Esophagus (tissue), 2 donors: ENCODE results near the gene HNRNPM. TPM values are rescaled to one million over a fixed set of nuclear protein-coding genes. Genes with fewer than 3 reads are reported as not detected.
A peak's percentile ranks its signal among the peaks of the same experiment; 100 is the strongest.

Experiments
- H3K27ac ChIP-seq, 2 donors: one replicate each; pipeline ENCODE4 v1.5.1; 2013; ENCODE audit warnings: low read depth in 2 of 2, mild to moderate bottlenecking in 2 of 2, inconsistent platforms in 1 of 2, low read length in 1 of 2, moderate library complexity in 1 of 2
- H3K27me3 ChIP-seq, 2 donors: one replicate each; pipeline ENCODE4 v1.6.1; 2013; ENCODE audit warnings: low read length in 2 of 2, control low read depth in 1 of 2, mild to moderate bottlenecking in 1 of 2; ENCODE audit not compliant: insufficient read depth in 2 of 2, control insufficient read depth in 1 of 2
- H3K36me3 ChIP-seq, 2 donors: one replicate each; pipeline ENCODE4 v1.6.1; 2013; ENCODE audit warnings: low read length in 1 of 2; ENCODE audit not compliant: control insufficient read depth in 2 of 2, insufficient read depth in 2 of 2
- H3K4me1 ChIP-seq, 2 donors: one replicate each; pipeline ENCODE4 v1.6.1; 2013; ENCODE audit warnings: low read length in 1 of 2; ENCODE audit not compliant: control insufficient read depth in 2 of 2, insufficient read depth in 2 of 2
- H3K4me3 ChIP-seq, 2 donors: one replicate each; pipeline ENCODE4 v1.5.1; 2013; ENCODE audit warnings: low read length in 2 of 2, mild to moderate bottlenecking in 2 of 2, low read depth in 1 of 2, moderate library complexity in 1 of 2
- H3K9me3 ChIP-seq, 2 donors: one replicate each; pipeline ENCODE4 v1.6.1; 2013; ENCODE audit warnings: mild to moderate bottlenecking in 2 of 2, low read depth in 1 of 2, low read length in 1 of 2, moderate library complexity in 1 of 2; ENCODE audit not compliant: control insufficient read depth in 2 of 2, insufficient read depth in 1 of 2
- WGBS, 2 donors: extraction: QIAGEN DNeasy Blood & Tissue Kit; methylation state at CpG; one replicate each; pipeline ENCODE4 v1.1.7; 2013; 5-methylcytosine and 5-hydroxymethylcytosine counted together
- polyA plus RNA-seq, 2 donors: library from polyadenylated mRNA; stranded (reverse); fragments of 200-250 nt; gene quantifications; one replicate each; pipeline ENCODE4 v1.2.3, GENCODE V29; 2013
- donor health status: healthy with polysubstance abuse.
- donor health status: Bipolar disorder and iron deficiency.

The HNRNPM gene
- 100 to 1,000 TPM in 1 of 2 donors, 10 to 100 TPM in 1; 49.9 to 134 TPM for polyA plus RNA-seq

- H3K27ac ChIP-seq: peak within 1 kb of the TSS; percentile 94 to 98
- H3K4me1 ChIP-seq: peaks cover 0 to 12% of the 10 kb centered on the region in 2 donors
- no peaks in the 10 kb centered on the region for H3K27me3 ChIP-seq
- H3K4me3 ChIP-seq: peak within 1 kb of the TSS; percentile 87 to 97
- H3K9me3 ChIP-seq: no peaks in the 10 kb centered on the region
- peaks cover 0 to 3% of the 10 kb centered on the region in 2 donors for H3K36me3 ChIP-seq
- WGBS, 2 donors: 0% methylated on average over 82 to 93 of the region's 93 CpGs
These were observed at the start of gene HNRNPM for GRCh38 chr19:8444677-8445487. HNRNPM (plus strand) TSS chr19:8444975; CDS start chr19:8444999, 24 bp downstream.

- no peaks in the 10 kb centered on the region for H3K27me3 ChIP-seq
- peaks cover 3 to 41% of the 10 kb centered on the region in 2 donors for H3K4me1 ChIP-seq
- H3K36me3 ChIP-seq: peaks cover 0 to 19% of the 10 kb centered on the region in 2 donors
- H3K9me3 ChIP-seq: no peaks in the 10 kb centered on the region
- 78 to 81% methylated on average over 14 of the region's 14 CpGs for WGBS, 2 donors
- no peak overlapping the region for H3K4me3 ChIP-seq
- H3K27ac ChIP-seq: no peak overlapping the region
These were observed 49.1 kb upstream of the HNRNPM start for GRCh38 chr19:8395621-8396082.

DNA sequence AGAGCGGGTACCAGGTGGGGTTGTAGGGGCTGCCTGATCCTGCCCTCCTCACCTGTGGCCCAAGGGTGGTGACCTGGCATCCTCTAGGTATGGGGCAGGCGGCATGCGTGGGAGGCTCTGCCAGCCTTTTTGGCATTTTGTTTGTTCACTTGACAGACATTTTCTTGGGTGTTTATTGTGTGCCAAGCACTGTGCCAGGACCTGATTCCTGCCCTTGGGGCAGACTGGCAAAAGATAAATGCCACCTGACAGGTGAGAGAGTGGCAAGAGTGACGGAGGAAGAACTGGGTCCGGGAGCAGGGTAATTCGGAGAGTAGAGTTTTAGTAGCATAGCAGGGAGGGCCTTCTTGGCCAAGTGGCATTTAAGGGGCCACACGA is 48.6 kb upstream of the HNRNPM start:
- H3K4me3 ChIP-seq: no peak overlapping the region
- H3K9me3 ChIP-seq: no peaks in the 10 kb centered on the region
- peak overlapping the region in 1 of 2 donors; percentile 42 for H3K27ac ChIP-seq
- 51 to 62% methylated on average over 7 of the region's 7 CpGs for WGBS, 2 donors
- H3K4me1 ChIP-seq: peaks cover 3 to 38% of the 10 kb centered on the region in 2 donors
- H3K27me3 ChIP-seq: no peaks in the 10 kb centered on the region
- peaks cover 0 to 19% of the 10 kb centered on the region in 2 donors for H3K36me3 ChIP-seq

DNA sequence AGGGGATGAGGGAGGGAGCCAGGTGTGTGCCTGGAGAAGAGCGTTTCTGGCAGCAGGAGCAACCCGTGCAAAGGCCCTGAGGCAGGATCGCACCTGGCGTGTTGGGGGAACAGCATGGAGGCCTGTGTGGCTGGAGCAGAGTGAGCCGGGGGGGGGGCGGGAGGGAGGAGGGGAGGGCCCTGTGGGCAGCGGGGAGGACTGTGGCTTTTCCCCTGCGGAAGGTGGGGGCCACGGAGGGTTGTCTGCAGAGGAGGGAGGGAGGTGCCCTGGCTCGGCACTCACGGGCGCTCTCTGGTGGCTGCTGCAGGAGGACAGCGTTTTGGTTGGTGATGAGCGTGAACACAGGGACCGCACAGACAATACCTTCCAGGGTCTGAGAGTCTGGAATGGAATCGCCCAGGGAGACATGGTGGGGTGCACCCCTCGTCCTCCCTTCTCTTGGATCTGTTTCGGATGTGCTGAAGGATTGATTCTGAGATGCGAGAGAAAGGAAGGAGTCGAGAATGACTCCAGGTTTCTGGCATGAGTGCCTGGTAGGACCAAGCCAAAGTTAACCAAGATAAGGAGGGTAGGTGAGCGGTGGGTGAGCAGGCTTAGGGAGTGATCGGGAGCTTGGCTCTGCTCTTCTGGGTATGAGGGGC is 48.1 kb upstream of the HNRNPM start:
- H3K9me3 ChIP-seq: no peaks in the 10 kb centered on the region
- H3K4me1 ChIP-seq: peaks cover 3 to 32% of the 10 kb centered on the region in 2 donors
- H3K4me3 ChIP-seq: no peak overlapping the region
- H3K36me3 ChIP-seq: peaks cover 0 to 19% of the 10 kb centered on the region in 2 donors
- peak overlapping the region in 1 of 2 donors; percentile 42 for H3K27ac ChIP-seq
- no peaks in the 10 kb centered on the region for H3K27me3 ChIP-seq
- 37 to 45% methylated on average over 19 to 22 of the region's 22 CpGs for WGBS, 2 donors

DNA sequence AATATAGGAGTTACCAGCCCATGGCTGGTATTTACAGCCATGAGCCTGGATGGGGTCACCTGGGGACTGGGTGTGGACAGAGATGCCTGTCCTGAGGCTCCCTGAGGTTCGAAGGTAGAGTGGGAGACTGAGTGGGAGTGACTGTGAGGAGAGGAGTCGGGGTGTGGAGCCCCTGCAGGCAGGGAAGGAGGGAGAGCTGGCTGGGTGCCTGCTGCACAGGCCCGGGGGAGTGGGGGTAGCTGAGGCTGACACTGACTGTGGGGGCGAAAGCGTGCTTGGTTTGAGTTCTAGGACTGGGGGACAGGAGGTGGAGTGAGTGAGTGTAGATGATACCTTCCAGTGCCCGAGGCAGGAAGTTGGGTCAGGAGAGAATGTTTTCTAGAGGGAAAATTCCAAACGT is 47.5 kb upstream of the HNRNPM start:
- Histone ChIP-seq H3K4me1 (peaks cover 3 to 32% of the 10 kb centered on the region in 2 donors), H3K36me3 (peaks cover 5 to 25% of the 10 kb centered on the region in 2 donors), H3K4me3 (no peak overlapping the region), H3K9me3 (no peaks in the 10 kb centered on the region), H3K27me3 (no peaks in the 10 kb centered on the region), H3K27ac (no peak overlapping the region)
- 32 to 39% methylated on average over 7 of the region's 7 CpGs for WGBS, 2 donors

DNA sequence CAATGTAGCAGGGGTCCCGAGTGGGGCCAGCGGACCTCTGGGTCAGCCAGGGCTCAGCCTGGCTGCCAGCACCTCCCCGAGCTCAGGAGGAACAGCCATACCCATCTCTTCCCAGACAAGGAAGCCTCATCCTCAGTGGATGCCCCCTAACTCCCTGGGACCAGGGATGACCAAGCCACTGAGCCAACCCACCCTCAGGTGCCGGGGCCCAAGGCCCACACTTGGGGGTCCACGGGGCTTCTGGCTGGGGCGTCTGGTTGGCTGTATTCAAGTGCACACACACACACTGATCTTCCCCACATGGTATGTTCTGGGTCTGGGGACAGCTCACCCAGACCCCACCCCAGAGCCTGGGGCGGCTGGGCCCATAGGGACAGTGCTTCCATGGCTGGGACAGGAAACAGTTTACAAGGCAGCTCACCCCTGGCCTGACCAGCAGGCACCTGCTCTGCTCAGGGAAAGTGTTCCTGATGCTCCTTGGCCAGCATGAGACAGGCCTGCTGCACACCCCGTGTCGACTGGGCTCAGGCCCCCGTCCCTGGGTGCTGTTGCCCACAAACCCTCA is 46.9 kb upstream of the HNRNPM start:
- Histone ChIP-seq H3K4me3 (no peak overlapping the region), H3K27me3 (no peaks in the 10 kb centered on the region), H3K36me3 (peaks cover 6 to 27% of the 10 kb centered on the region in 2 donors), H3K4me1 (peaks cover 3 to 32% of the 10 kb centered on the region in 2 donors), H3K27ac (no peak overlapping the region), H3K9me3 (no peaks in the 10 kb centered on the region)
- WGBS, 2 donors: 70 to 73% methylated on average over 10 of the region's 10 CpGs

- 50 to 57% methylated on average over 9 of the region's 9 CpGs for WGBS, 2 donors
- Histone ChIP-seq H3K9me3 (no peaks in the 10 kb centered on the region), H3K27ac (no peak overlapping the region), H3K4me3 (no peak overlapping the region), H3K27me3 (no peaks in the 10 kb centered on the region), H3K4me1 (peaks cover 0 to 31% of the 10 kb centered on the region in 2 donors), H3K36me3 (peaks cover 11 to 32% of the 10 kb centered on the region in 2 donors)
These were observed 46.4 kb upstream of the HNRNPM start for GRCh38 chr19:8398311-8398771.

DNA sequence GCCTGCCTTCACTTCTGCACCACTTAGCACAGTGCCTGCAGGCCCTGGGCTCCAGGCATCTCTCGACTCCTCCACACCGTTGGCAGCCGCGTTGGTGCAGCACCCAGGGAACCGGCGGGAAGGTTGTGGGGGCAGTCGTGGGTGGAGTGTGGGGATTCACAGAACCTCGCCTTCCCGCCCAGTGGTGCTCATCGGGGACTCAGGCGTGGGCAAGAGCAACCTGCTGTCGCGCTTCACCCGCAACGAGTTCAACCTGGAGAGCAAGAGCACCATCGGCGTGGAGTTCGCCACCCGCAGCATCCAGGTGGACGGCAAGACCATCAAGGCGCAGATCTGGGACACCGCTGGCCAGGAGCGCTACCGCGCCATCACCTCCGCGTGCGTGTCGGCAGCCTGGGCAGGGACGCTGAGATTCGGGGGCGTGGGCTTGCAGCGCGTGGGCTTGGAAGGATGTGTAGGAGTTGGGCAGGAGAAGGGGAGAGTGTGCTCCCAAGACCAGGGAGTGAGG is 45.0 kb upstream of the HNRNPM start:
- no peak overlapping the region for H3K27ac ChIP-seq
- no peak overlapping the region for H3K4me3 ChIP-seq
- peaks cover 0 to 25% of the 10 kb centered on the region in 2 donors for H3K4me1 ChIP-seq
- peaks cover 14 to 39% of the 10 kb centered on the region in 2 donors for H3K36me3 ChIP-seq
- H3K9me3 ChIP-seq: no peaks in the 10 kb centered on the region
- no peaks in the 10 kb centered on the region for H3K27me3 ChIP-seq
- 91 to 92% methylated on average over 34 of the region's 34 CpGs for WGBS, 2 donors

- 94% methylated on average over 21 of the region's 21 CpGs for WGBS, 2 donors
- H3K36me3 ChIP-seq: peaks cover 17 to 44% of the 10 kb centered on the region in 2 donors
These were observed 42.8 kb upstream of the HNRNPM start for GRCh38 chr19:8401981-8402411.

More at GRCh38 chr19:8401981-8402411, 42.8 kb upstream of the HNRNPM start:
- Histone ChIP-seq H3K27me3 (no peaks in the 10 kb centered on the region), H3K9me3 (no peaks in the 10 kb centered on the region), H3K4me3 (no peak overlapping the region), H3K27ac (no peak overlapping the region), H3K4me1 (peaks cover 0 to 14% of the 10 kb centered on the region in 2 donors)
